GM18867 (cell line): ENCODE measurements around the gene VAX1.
"Not testable (repeated sequence)": the region's sequence is repeated elsewhere in the genome, so short reads cannot be mapped to it uniquely, and the experiment has no call there.

Source experiments
- ATAC-seq: cut with Tn5 transposase; IDR thresholded peaks from one replicate; pipeline ENCODE4 v1.9.1; 2021; ENCODE audit warnings: mild to moderate bottlenecking, moderate library complexity; ENCODE audit not compliant: unreplicated experiment

VAX1 gene

GRCh38 chr10:117136391-117136975, 1.6 kb downstream of the VAX1 start:
- no peak for ATAC-seq

DNA sequence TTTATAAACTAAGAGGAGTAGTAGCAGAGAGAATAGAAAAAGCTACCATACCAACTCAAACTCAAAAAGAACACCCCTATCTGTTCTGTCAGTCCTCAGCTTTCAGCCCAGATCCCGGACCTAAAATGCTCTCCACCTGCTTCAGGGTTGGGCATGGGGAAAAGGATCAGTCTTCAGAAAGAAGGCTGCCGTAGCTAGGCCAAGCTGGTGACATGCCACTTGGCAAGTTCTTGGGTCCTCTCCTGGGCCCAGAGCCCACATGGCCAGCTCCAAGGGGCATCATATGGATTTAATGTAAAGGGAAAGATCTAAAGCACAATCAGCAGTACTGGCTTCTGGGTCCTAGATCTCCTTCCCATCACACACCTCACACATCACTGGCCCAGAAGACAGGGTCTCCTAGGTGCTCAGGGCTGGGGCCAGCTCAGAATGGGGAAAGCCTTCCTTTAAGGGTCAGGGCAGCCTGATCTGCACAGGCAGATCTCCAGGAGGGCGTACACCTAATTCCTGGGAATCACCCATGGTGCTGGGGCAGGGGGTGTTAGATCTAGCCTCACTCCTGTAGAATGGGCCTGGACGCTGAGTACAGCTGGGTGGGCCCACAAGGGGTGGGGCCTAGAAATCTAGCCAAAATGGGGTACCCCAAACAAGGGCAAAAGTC, 2.5 kb downstream of the VAX1 start:
- no peak for ATAC-seq

GRCh38 chr10:117135026-117135372, 3.1 kb downstream of the VAX1 start:
- no peak for ATAC-seq

DNA sequence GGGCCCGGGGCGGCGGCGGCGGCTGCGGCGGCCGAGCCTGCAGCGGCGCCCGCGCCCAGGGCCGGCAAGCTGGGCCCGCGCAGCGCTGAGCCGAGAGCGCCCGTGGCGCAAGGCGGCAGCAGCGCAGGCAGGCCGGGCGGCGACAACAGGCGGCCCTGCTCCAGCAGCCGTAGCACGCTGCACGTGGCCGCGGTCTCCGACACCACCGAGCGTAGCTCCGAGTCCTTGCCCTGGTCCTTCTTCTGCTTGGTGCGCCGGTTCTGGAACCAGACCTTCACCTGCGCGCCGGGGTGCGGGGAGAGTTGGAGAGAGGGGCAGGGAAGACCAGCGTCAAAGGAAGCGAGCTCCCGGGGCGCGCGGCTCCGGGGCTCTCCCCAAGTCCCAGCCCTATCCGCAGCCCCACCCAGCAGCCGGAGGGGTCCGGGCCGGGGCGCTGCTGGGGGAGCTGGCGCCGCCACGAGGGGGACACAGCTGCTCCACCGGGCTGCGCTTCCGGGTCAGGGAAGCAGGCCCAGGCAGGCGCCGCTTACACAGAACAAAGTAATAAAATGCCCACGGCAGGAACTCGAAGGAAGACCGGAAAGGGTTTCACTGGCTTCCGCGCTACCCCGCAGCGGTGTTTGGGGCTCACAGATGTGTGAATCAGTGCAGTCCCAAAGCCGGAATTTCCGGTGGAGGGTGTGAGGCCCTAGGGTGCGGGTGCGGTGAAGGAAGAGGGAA, 3.6 kb downstream of the VAX1 start:
- no peak for ATAC-seq

DNA sequence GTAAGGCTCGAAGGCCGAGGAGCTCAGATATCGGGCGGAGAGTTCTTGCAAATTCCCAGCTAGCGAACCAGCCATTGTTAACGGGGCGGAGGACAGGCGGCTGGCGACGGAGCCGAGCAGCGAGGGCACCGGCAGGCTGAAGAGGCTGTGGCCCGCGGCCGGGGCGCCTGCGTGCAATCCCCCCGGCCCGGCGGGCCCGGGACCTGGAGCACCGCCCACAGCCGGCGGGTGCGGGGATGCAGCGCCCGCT, 4.1 kb downstream of the VAX1 start:
- no peak for ATAC-seq

DNA sequence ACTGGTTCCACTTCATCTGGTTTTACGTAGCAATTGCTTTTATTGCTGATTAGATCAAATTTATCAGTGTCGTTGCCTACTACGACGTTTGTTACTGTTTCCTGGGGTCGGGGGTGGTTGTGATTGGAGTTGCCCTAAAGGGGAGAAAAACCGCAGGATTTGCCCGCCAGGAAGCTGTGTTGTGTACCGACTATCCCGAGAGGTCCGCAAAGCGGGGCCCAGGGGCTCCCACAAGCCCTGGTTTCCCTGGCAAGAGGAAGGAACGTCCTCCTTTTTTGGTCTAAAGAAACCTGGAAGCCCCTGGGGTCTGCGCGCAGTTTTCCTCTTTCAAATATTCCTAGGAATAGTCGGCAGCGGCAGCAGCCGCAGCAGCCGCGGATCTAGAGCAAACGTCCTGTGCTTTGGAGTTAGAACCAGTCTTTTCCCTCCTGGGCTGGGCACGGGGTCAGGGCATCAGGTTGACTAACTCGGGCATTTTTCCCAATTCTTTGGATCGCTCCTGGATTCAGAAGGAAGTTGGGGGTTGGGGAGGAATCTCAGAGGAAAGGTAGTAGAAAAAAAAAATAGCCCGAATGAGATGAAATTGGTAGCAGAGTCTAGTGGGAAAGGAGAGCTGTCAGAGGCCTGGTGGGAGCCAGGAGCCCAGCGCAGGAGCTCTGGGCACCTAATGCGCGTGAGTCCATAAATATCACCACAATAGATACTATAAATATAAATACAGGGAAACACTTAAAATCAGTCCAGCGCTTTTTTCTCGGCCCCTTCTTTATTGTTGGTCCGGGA, 4.6 kb downstream of the VAX1 start:
- ATAC-seq, result no peak

- no peak for ATAC-seq
Measured at GRCh38 chr10:117132751-117133231, 5.3 kb downstream of the VAX1 start.

- no peak for ATAC-seq
Measured at GRCh38 chr10:117131376-117132327, 6.4 kb downstream of the VAX1 start.

DNA sequence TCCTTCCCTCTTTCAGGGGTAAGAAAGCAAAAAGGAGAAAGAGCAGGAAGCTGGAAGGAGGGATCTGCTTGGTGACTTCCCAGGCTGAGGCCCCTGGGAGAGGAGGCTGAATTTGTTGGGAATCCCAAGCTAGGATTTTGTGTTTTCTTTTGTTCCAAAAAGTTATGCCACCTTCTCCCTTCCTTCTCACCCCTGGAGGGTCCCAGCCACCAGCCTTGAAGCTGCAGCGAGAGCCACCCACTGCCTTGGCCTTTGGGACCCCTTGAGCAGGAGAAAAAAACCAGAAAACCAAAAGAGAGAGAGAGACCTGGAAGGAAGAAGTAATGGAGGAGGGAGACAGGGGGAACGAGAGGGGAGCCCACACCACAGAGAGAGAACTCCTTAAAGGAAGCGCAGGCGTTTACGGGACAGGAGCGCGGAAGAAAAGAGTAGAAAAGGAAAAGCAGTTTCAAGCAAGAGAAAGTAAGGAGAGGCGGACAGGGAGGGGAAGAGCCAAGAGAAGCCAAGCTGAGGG, 7.2 kb downstream of the VAX1 start:
- ATAC-seq, result no peak

- no peak for ATAC-seq
Measured at GRCh38 chr10:117130346-117130745, 7.7 kb downstream of the VAX1 start.

DNA sequence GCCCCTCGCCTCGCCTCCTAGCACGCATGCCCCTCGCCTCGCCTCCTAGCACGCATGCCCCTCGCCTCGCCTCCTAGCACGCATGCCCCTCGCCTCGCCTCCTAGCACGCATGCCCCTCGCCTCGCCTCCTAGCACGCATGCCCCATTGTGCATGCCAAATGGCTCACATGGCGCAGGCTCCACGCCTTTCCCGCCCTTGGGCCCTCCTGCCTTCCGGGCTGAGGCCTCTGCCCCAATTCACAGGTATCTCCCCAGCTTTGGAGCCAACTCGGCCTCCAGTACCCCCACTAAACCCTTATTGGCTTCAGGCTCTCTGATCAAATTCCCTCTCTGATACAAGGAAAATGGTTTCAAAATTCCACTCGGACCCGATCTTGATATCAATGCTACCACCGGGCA, 11.4 kb downstream of the VAX1 start:
- not testable (repeated sequence) for ATAC-seq

DNA sequence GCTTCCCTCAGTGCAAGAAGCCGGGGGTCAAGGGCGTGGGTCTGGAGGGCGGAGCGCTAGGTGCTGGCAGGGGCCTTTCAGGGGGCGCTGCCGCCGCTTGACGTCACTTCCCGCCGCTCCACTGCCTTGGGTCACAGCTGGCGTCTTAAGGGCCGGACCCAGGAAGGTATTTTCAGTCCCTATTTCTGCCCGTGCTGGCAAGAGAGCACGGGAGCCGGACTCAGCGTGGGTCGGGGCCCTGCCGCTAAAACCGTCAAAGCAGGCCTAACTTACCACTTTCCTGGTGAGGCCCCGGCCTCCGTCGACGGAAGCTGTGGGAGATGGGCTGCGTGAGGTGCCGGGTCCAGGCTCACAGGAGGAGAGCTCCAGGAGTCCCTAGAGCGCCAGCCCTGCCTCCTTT, 12.0 kb downstream of the VAX1 start:
- no peak for ATAC-seq

DNA sequence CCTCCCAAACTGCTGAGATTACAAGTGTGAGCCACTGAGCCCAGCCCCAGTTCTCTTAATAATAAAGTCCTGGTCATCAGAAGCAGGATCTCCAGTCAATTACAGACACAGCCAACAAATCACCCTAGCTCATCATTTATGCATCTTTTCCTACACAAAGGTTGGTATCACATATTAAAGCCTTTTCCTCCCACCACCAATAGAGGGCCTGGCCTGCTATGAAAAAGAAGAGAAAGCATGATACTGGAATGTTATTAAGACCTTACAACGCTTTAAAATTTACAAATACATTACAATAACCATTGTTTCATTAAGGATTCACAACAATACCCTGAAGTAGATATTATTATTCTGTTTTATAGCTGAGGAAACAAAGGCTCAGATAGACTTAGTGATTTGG, 25.9 kb downstream of the VAX1 start:
- no peak for ATAC-seq

- no peak for ATAC-seq
Measured at GRCh38 chr10:117107238-117107637, 30.8 kb downstream of the VAX1 start.

- no peak for ATAC-seq
Measured at GRCh38 chr10:117096599-117097201, 41.4 kb downstream of the VAX1 start.

DNA sequence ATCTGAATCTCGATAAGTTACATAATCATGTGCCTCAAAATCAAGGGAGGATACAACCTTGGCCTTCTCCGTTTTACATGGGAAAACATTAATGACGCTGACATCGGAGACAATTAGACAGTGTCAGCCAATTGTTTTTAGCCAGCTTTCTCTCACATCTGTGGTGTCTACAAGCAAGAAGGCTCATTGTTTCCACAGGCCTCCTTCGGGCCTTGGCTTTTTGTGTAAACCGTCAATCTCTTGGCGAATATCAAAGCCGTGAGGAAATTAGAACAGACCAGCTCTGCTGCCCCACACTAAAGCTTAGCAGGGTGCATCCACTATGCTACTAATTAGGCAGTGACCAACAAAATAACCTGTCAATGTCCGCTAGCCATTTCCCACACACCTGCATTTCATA, 43.2 kb downstream of the VAX1 start:
- no peak for ATAC-seq

- ATAC-seq, result no peak
Measured at GRCh38 chr10:117092386-117092785, 45.7 kb downstream of the VAX1 start.

DNA sequence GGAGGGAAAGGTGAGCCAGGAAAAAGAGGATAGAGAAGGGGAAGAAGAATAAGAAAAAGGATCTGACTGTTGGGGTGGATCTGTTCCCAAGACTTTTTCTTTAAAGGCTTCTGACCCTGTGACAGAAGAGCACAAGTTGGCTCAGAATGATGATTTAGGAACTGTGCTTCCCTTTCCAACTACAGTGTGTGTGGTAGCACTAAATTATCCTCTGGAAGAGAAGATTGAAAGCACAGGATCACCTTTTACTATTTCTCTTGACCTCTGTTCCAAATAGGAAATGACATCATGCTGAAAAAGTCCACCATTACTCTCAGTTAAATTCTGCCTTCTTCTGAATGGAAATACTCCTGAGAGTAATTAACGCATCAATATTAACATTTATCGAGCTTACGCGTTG, 47.2 kb downstream of the VAX1 start:
- ATAC-seq, result no peak

DNA sequence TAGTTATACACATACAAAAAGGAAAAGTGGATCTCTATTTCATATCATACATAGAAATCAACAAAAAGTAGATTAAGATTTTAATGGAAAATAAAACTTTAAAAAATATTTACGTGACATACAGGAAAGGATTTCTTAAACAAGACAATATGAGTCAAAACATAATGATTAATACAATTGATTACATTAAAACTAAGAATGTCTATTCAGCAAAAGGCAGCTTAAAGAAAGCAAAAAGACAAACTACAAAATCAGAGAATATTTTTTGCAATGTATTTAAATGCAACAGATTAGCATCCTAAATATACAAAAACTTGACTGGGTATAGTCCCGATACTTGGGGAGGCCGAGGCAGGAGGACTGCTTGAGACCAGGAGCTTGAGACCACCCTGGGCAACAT, 50.5 kb downstream of the VAX1 start:
- ATAC-seq, result no peak

DNA sequence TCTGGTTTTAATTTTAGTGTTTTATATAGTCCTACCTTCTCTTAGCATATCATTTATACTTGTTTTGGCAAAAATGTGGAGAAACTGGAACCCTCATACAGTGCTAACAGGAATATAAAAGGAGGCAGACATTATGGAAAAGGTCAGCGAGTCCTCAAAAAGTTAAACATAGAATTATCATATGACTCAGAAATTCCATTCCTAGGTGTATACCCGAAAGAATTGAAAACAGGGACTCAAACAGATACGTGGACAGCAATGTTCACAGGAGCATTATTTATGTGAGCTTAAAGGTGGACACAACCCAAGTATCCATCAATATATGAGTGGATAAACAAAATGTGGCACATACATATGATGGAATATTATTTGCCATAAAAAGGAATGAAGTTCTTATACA, 51.5 kb downstream of the VAX1 start:
- ATAC-seq, result no peak
